Naive thymus-derived CD8-positive, alpha-beta T cell (primary cell): Measurements from ENCODE around the gene GRWD1. TPM values are rescaled to one million over a fixed set of nuclear protein-coding genes. Genes with fewer than 3 reads are reported as not detected.

Experiments
- ATAC-seq, 2 donors: fragments of 150-1000 bp; cut with Tn5 transposase in 1 of 2; sonication (Bioruptor Pico), chemical (Tn5 transposase) in 1 of 2; 1 replicate in 1 of 2; 2 replicates in 1 of 2; pipeline ENCODE4 v1.10.0; 2021; ENCODE audit warnings: mild to moderate bottlenecking in 2 of 2, moderate library complexity in 2 of 2
- POLR2A ChIA-PET: fragments of 350-600 bp; sonication (Branson Sonifier 250); formaldehyde crosslinking; loops from one replicate; lab custom pipeline; 2021; ENCODE audit warnings: antibody characterized with exemption; lab: Charles Lee
- DNase-seq, 10 donors: peaks; one replicate each; pipeline versions ENCODE4 v3.0.0 to v3.0.0-alpha.2; 2020 to 2022
- H3K27ac Mint-ChIP-seq, 10 donors: one replicate each; pipeline ENCODE4 v1.8.0; 2020 to 2022; ENCODE audit warnings: mild to moderate bottlenecking in 10 of 10, mixed read lengths in 10 of 10, moderate library complexity in 4 of 10, inconsistent platforms in 1 of 10
- H3K27me3 Mint-ChIP-seq, 5 donors: one replicate each; pipeline ENCODE4 v1.8.0; 2021 to 2022; ENCODE audit warnings: mixed read lengths in 5 of 5
- H3K36me3 Mint-ChIP-seq, 3 donors: one replicate each; pipeline ENCODE4 v1.8.0; 2020 to 2022; ENCODE audit warnings: mixed read lengths in 3 of 3, mild to moderate bottlenecking in 2 of 3, inconsistent platforms in 1 of 3
- H3K4me1 Mint-ChIP-seq, 4 donors: one replicate each; pipeline ENCODE4 v1.8.0; 2021 to 2022; ENCODE audit warnings: mixed read lengths in 4 of 4
- H3K4me3 Mint-ChIP-seq, 10 donors: one replicate each; pipeline ENCODE4 v1.8.0; 2020 to 2022; ENCODE audit warnings: mild to moderate bottlenecking in 10 of 10, mixed read lengths in 10 of 10, moderate library complexity in 6 of 10, inconsistent platforms in 1 of 10
- H3K9me3 Mint-ChIP-seq, 9 donors: one replicate each; pipeline ENCODE4 v1.8.0; 2020 to 2022; ENCODE audit warnings: mixed read lengths in 9 of 9, mild to moderate bottlenecking in 3 of 9, inconsistent platforms in 1 of 9, moderate library complexity in 1 of 9
- polyA plus RNA-seq, 3 donors: library from polyadenylated mRNA; unstranded; fragments of 300-500 nt; fragmentation: Illumina TruSeq; gene quantifications; one replicate each; pipeline ENCODE4 v1.2.3, GENCODE V29; 2021
- total RNA-seq, 8 experiments: library from RNA in 2 of 8; stranded (reverse) in 2 of 8; gene quantifications; one replicate each; pipeline ENCODE4 v1.2.3 and lab custom pipeline; 2021 to 2026

GRWD1 gene
- total and polyA plus RNA-seq, 5 experiments from 2014 or later: 32.9 to 59.9 (median 40.3) TPM

DNA sequence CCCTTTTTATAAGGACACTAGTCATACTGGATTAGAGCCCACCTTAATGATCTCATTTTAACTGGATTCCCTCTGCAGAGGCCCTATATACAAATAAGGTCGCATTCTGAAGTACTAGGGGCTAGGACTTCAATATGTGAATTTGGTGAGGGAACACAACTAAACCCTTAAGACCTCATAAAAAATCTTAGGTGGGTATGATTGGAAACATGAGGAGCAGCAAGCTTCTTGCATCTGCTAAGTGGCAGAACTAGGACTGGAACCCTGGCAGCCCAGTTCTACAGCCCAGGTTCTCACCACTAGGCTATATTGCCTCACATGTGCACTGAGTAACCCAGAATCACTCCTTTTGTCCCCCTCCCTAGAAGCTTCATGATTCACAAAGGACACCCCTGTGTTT lies 17.1 kb upstream of the GRWD1 start:
- H3K4me3 Mint-ChIP-seq: no peak overlapping the region
- no peak overlapping the region for H3K27ac Mint-ChIP-seq
- POLR2A ChIA-PET: interaction anchor here (0.6 kb wide), 1 partner anchor 196 kb away, joined by 3 read pairs; no protein-coding TSS in a partner anchor
- ATAC-seq (no peak), DNase-seq (no peak)
- no peaks in the 10 kb centered on the region for H3K9me3 Mint-ChIP-seq
- H3K36me3 Mint-ChIP-seq: no peaks in the 10 kb centered on the region
- H3K4me1 Mint-ChIP-seq: peaks cover 0 to 5% (median 3%) of the 10 kb centered on the region in 4 donors
- H3K27me3 Mint-ChIP-seq: peaks cover 0 to 7% (median 6%) of the 10 kb centered on the region in 5 donors

DNA sequence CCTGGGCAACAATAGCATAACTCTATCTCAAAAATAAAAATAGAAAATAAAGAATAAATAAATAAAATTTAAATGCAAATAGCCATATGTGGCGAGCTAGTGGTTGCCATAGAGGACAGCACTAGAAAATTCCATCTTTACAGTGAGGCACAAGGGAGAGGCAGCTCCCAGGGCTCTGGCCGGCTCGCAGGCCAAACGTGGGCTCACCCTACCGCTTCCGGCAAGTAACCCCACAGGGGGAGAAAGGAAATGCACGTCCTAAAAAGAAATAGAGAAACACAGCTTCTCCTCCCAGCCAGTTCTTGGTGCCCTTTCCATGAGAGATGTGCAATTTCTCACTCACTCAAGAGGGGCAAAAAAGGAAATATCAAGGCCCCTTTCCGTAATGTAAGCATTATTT lies 12.4 kb upstream of the GRWD1 start:
- no peaks in the 10 kb centered on the region for H3K9me3 Mint-ChIP-seq
- peaks cover 4 to 26% (median 22%) of the 10 kb centered on the region in 5 donors for H3K27me3 Mint-ChIP-seq
- ATAC-seq (no peak), DNase-seq (peak in 1 of 10 donors; percentile 30)
- no peak overlapping the region for H3K27ac Mint-ChIP-seq
- POLR2A ChIA-PET: interaction anchor here (0.6 to 1.1 kb wide), 2 partner anchors 12 to 301 kb away, joined by 3 to 5 read pairs; no protein-coding TSS in a partner anchor
- H3K4me1 Mint-ChIP-seq: no peaks in the 10 kb centered on the region
- no peak overlapping the region for H3K4me3 Mint-ChIP-seq
- no peaks in the 10 kb centered on the region for H3K36me3 Mint-ChIP-seq

DNA sequence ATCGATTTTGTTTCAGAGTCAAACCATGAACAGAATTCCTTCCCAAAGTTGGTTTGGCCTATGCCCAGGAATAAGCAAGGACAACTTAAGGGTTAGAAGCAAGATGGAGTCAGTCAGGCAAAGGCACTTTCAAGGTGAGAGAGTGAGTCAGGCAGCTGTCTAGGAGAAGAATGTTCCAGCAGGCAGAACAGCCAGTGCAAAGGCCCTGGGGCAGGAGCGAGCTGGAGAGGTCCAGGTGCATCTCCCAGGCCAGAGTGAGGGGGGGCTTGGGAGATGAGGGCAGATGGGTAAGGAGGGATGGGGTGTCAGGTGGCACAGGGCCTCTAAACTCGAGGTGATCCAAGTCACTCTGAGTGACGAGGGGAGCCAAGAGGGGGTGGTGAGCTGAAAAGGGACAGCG lies 9.2 kb upstream of the GRWD1 start:
- no peak for DNase-seq
- Mint-ChIP-seq H3K4me1 (no peaks in the 10 kb centered on the region), H3K36me3 (peaks cover 0 to 2% (median 0%) of the 10 kb centered on the region in 3 donors), H3K27me3 (peaks cover 6 to 39% (median 23%) of the 10 kb centered on the region in 5 donors), H3K27ac (no peak overlapping the region), H3K4me3 (no peak overlapping the region), H3K9me3 (no peaks in the 10 kb centered on the region)
- ATAC-seq: no peak
- POLR2A ChIA-PET: no interaction called here

DNA sequence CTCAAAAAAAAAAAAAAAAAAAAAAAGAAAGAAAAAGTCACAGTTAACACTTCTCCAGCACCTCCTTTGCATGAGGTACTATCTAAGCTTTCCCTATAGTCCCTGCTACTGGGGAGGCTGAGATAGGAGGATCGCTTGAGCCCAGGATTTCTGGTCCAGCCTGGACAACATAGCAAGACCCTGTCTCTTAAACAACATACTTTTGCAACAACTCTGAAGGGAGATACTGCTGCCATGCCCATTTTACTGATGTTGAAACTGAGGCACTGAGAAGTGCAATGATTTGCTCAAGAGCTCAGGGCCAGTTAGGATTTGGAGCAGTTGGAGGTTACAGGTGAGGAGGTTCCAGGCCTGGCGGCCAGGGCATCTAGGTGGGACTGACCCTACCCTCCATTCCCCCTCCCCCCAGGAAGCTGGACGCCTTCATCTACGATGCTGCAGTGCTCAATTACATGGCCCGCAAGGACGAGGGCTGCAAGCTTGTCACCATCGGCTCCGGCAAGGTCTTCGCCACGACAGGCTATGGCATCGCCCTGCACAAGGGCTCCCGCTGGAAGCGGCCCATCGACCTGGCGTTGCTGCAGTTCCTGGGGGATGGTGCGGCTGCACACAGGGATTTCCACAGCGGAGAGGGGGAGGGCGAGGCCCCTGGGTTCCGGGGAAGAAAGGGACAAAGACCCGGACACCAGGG lies 4.3 kb upstream of the GRWD1 start:
- Mint-ChIP-seq H3K9me3 (no peaks in the 10 kb centered on the region), H3K27ac (peak overlapping the region in 1 of 10 donors; percentile 67), H3K36me3 (peaks cover 0 to 17% (median 0%) of the 10 kb centered on the region in 3 donors), H3K27me3 (peaks cover 9 to 43% (median 30%) of the 10 kb centered on the region in 5 donors), H3K4me3 (peak overlapping the region in 9 of 10 donors; percentile 17 to 66 (median 59)), H3K4me1 (peaks cover 13 to 30% (median 23%) of the 10 kb centered on the region in 4 donors)
- no peak for ATAC-seq
- DNase-seq: no peak
- POLR2A ChIA-PET: interaction anchor here (0.7 kb wide), 1 partner anchor 14 kb away, joined by 5 read pairs; no protein-coding TSS in a partner anchor

DNA sequence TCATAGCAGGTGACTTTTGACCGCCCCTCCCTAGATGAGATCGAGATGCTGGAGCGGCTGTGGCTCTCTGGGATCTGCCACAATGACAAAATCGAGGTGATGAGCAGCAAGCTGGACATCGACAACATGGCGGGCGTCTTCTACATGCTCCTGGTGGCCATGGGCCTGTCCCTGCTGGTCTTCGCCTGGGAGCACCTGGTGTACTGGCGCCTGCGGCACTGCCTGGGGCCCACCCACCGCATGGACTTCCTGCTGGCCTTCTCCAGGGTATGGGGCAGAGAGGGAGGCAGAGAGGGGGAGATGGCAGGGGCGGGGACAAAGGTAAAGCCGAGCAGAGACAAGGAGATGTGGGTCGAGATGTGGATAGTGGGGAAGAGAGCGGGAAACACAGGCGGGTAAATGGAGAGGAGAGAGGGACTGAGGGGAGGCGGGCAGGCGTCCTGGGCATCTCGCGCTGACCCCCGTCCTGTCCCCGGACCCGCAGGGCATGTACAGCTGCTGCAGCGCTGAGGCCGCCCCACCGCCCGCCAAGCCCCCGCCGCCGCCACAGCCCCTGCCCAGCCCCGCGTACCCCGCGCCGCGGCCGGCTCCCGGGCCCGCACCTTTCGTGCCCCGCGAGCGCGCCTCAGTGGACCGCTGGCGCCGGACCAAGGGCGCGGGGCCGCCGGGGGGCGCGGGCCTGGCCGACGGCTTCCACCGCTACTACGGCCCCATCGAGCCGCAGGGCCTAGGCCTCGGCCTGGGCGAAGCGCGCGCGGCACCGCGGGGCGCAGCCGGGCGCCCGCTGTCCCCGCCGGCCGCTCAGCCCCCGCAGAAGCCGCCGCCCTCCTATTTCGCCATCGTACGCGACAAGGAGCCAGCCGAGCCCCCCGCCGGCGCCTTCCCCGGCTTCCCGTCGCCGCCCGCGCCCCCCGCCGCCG lies 3.4 kb upstream of the GRWD1 start:
- H3K36me3 Mint-ChIP-seq: peaks cover 0 to 20% (median under 1%) of the 10 kb centered on the region in 3 donors
- POLR2A ChIA-PET: interaction anchor here (1.0 kb wide), 1 partner anchor 28 kb away, joined by 3 read pairs; no protein-coding TSS in a partner anchor

DNA sequence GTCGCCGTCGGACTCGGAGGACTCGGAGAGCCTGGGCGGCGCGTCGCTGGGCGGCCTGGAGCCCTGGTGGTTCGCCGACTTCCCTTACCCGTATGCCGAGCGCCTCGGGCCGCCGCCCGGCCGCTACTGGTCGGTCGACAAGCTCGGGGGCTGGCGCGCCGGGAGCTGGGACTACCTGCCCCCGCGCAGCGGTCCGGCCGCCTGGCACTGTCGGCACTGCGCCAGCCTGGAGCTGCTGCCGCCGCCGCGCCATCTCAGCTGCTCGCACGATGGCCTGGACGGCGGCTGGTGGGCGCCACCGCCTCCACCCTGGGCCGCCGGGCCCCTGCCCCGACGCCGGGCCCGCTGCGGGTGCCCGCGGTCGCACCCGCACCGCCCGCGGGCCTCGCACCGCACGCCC lies 2.5 kb upstream of the GRWD1 start:
- POLR2A ChIA-PET: interaction anchor here (1.0 kb wide), 1 partner anchor 29 kb away, joined by 3 read pairs; no protein-coding TSS in a partner anchor
- Mint-ChIP-seq H3K4me3 (no peak overlapping the region), H3K27ac (no peak overlapping the region), H3K9me3 (no peaks in the 10 kb centered on the region), H3K27me3 (peaks cover 5 to 34% (median 22%) of the 10 kb centered on the region in 5 donors), H3K36me3 (peaks cover 2 to 29% (median 6%) of the 10 kb centered on the region in 3 donors), H3K4me1 (peaks cover 13 to 44% (median 31%) of the 10 kb centered on the region in 4 donors)
- peak in 4 of 10 donors; percentile 10 to 64 (median 25) for DNase-seq
- peak in 1 of 2 donors; percentile 4 for ATAC-seq

More for the DNA sequence above, 3.4 kb upstream of the GRWD1 start:
- no peaks in the 10 kb centered on the region for H3K9me3 Mint-ChIP-seq
- peak overlapping the region in 1 of 10 donors; percentile 67 for H3K27ac Mint-ChIP-seq
- H3K27me3 Mint-ChIP-seq: peaks cover 9 to 37% (median 28%) of the 10 kb centered on the region in 5 donors
- ATAC-seq (no peak), DNase-seq (peak in 1 of 10 donors; percentile 57)
- H3K4me1 Mint-ChIP-seq: peaks cover 13 to 35% (median 26%) of the 10 kb centered on the region in 4 donors
- peak overlapping the region; percentile 30 to 71 (median 60) for H3K4me3 Mint-ChIP-seq

DNA sequence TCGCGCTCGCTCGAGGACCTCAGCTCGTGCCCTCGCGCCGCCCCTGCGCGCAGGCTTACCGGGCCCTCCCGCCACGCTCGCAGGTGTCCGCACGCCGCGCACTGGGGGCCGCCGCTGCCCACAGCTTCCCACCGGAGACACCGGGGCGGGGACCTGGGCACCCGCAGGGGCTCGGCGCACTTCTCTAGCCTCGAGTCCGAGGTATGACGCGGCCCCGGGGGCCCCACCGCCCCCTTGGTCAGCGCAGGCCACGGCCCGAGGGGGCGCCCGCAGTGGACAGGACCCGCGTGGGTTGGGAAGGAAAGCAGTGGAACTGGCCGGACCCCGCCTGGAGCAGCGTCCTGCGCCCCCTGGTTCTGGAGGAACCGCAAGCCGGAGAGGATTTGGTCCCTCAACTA lies 2.1 kb upstream of the GRWD1 start:
- peak overlapping the region in 4 of 10 donors; percentile 45 to 97 (median 95) for H3K4me3 Mint-ChIP-seq
- ATAC-seq (no peak), DNase-seq (peak in 1 of 10 donors; percentile 10)
- H3K9me3 Mint-ChIP-seq: no peaks in the 10 kb centered on the region
- peaks cover 7 to 34% (median 9%) of the 10 kb centered on the region in 3 donors for H3K36me3 Mint-ChIP-seq
- POLR2A ChIA-PET: interaction anchor here (1.0 to 1.6 kb wide), 2 partner anchors 29 to 44 kb away, joined by 3 to 4 read pairs; no protein-coding TSS in a partner anchor
- peaks cover 18 to 47% (median 36%) of the 10 kb centered on the region in 4 donors for H3K4me1 Mint-ChIP-seq
- no peak overlapping the region for H3K27ac Mint-ChIP-seq
- peaks cover 5 to 31% (median 22%) of the 10 kb centered on the region in 5 donors for H3K27me3 Mint-ChIP-seq

DNA sequence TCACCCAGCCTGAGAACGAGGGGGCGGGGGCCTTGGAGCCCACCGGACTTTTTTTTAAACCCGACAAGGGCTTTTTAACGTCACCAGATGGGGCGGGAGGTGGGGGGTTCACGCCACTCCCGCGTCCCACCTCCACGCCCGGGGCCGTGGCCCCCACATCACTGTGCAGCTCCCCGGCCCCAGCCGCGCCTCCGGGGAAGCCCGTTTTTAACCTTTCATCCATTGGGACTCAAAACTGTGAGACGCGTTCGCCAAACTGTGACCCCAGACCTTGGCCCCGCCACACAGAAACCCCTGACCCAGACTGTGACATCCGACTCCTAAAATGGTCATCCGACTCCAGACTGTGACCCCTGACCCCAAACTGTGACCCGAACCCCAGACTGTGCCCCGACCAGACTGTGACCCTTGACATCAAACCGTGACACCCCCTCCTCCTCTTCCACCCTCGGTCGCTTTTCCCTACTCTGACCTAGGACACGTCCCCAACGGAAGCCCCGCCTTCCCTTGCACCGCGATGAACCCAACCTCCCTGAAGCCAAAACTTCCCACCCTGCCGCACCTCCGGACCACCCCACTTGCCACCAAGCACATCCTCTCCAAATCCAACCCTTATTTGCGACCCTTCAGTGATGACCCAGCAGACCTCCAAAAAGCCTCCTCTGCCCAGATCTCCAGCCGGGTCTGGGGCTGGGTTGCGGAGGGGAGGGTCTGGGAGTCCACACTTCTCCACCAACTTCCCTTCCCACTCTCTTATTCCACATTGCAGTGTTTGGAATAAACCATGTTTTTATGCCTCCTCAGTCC lies 1.5 kb upstream of the GRWD1 start:
- Mint-ChIP-seq H3K36me3 (peaks cover 8 to 40% (median 11%) of the 10 kb centered on the region in 3 donors), H3K4me1 (peaks cover 21 to 50% (median 38%) of the 10 kb centered on the region in 4 donors), H3K4me3 (peak overlapping the region; percentile 89 to 98 (median 96)), H3K9me3 (no peaks in the 10 kb centered on the region), H3K27ac (peak overlapping the region in 9 of 10 donors; percentile 41 to 99 (median 96)), H3K27me3 (peaks cover 5 to 28% (median 22%) of the 10 kb centered on the region in 5 donors)
- ATAC-seq (no peak), DNase-seq (peak in 1 of 10 donors; percentile 64)
- POLR2A ChIA-PET: interaction anchor here (1.6 kb wide), 1 partner anchor 45 kb away, joined by 4 read pairs; no protein-coding TSS in a partner anchor

DNA sequence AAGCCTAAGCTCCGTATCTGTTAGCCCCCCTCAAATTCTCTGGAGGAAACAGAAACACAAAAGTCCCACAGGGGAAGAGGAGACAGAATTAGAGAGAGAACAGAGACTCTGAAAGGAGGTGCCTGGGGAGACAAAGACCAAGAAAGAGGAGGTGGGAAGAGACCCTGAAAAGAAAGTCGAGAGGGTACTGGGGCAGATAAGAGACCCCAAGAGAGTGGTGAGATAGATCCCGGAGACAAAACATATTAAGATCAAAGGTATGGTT lies 915 bp upstream of the GRWD1 start:
- DNase-seq (no peak), ATAC-seq (no peak)
- H3K9me3 Mint-ChIP-seq: no peaks in the 10 kb centered on the region
- peak overlapping the region; percentile 80 to 99 (median 98) for H3K27ac Mint-ChIP-seq
- peaks cover 5 to 28% (median 22%) of the 10 kb centered on the region in 5 donors for H3K27me3 Mint-ChIP-seq
- POLR2A ChIA-PET: interaction anchor here (0.7 to 1.6 kb wide), 4 partner anchors 12 to 663 kb away, joined by 3 to 5 read pairs (median 4); no protein-coding TSS in a partner anchor
- H3K4me3 Mint-ChIP-seq: peak overlapping the region; percentile 89 to 98 (median 96)
- peaks cover 22 to 51% (median 38%) of the 10 kb centered on the region in 4 donors for H3K4me1 Mint-ChIP-seq
- H3K36me3 Mint-ChIP-seq: peaks cover 8 to 45% (median 11%) of the 10 kb centered on the region in 3 donors

DNA sequence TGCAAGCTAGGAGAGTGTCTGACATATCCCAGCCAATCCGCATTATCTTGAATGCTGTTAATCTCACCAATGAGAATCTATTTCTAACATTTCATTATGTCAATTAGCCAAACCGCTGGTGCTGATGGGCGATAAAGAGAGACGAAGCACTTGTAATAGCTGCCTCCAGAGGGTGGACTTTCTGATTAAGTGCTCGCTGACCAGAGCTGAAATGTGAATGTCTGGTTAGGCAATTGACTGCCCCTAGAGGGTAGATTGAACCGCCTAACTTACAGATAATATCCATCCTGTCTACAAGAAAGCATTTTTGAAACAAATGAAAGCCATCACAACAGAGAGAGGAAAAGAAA lies 552 bp upstream of the GRWD1 start:
- peaks cover 8 to 45% (median 11%) of the 10 kb centered on the region in 3 donors for H3K36me3 Mint-ChIP-seq

DNA sequence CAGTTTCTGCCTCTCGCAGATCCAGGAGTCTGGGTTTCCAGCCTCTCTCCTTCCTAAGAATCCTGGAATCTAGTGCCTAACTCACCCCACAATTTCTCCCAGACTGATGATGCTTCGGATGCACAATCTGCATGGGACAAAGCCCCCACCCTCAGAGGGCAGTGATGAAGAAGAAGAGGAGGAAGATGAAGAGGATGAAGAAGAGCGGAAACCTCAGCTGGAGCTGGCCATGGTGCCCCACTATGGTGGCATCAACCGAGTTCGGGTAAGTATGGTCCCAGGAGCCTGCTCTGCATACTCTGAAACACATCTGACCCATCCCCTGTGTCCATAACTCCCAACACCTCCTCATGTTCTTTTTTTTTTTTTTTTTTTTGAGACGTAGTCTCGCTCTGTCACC lies 796 bp downstream of the GRWD1 start:
- DNase-seq: peak in 1 of 10 donors; percentile 32
- POLR2A ChIA-PET: interaction anchor here (0.7 to 1.7 kb wide), 3 partner anchors 22 to 409 kb away, joined by 4 to 7 read pairs (median 5); no protein-coding TSS in a partner anchor
- H3K27ac Mint-ChIP-seq: peak overlapping the region in 9 of 10 donors; percentile 48 to 98 (median 97)

More for the DNA sequence above, 552 bp upstream of the GRWD1 start:
- H3K4me3 Mint-ChIP-seq: peak overlapping the region; percentile 89 to 98 (median 96)
- no peaks in the 10 kb centered on the region for H3K9me3 Mint-ChIP-seq
- ATAC-seq (peak; percentile 38 to 42), DNase-seq (peak in 1 of 10 donors; percentile 55)
- peak overlapping the region; percentile 80 to 99 (median 98) for H3K27ac Mint-ChIP-seq
- POLR2A ChIA-PET: interaction anchor here (0.7 to 1.7 kb wide), 5 partner anchors 12 to 663 kb away, joined by 3 to 7 read pairs (median 4); no protein-coding TSS in a partner anchor
- peaks cover 22 to 53% (median 38%) of the 10 kb centered on the region in 4 donors for H3K4me1 Mint-ChIP-seq
- H3K27me3 Mint-ChIP-seq: peaks cover 5 to 26% (median 22%) of the 10 kb centered on the region in 5 donors

More for the DNA sequence above, 796 bp downstream of the GRWD1 start:
- no peaks in the 10 kb centered on the region for H3K9me3 Mint-ChIP-seq
- peak overlapping the region; percentile 89 to 98 (median 96) for H3K4me3 Mint-ChIP-seq
- H3K4me1 Mint-ChIP-seq: peaks cover 22 to 55% (median 38%) of the 10 kb centered on the region in 4 donors
- H3K36me3 Mint-ChIP-seq: peaks cover 8 to 54% (median 11%) of the 10 kb centered on the region in 3 donors
- H3K27me3 Mint-ChIP-seq: peaks cover 3 to 19% (median 15%) of the 10 kb centered on the region in 5 donors
- no peak for ATAC-seq
